Mucosa of descending colon (tissue), 3 donors: ENCODE measurements around the gene LAMTOR3. TPM values are rescaled to one million over a fixed set of nuclear protein-coding genes. Genes with fewer than 3 reads are reported as not detected.

Experiments
- ATAC-seq: fragments of 200-7000 bp; cut with Tn5 transposase; one replicate; pipeline ENCODE4 v1.9.1; 2020; ENCODE audit warnings: mild to moderate bottlenecking, moderate library complexity
- DNase-seq, 3 donors: peaks; one replicate each; pipeline ENCODE4 v3.0.0-alpha.2; 2020
- H3K36me3 ChIP-seq: fragments of 200-600 bp; one replicate; pipeline ENCODE4 v1.8.0; 2021; ENCODE audit warnings: low read depth, mild to moderate bottlenecking
- H3K4me1 ChIP-seq: fragments of 200-600 bp; one replicate; pipeline ENCODE4 v1.8.0; 2021; ENCODE audit warnings: low read depth, mild to moderate bottlenecking
- H3K4me3 ChIP-seq: fragments of 200-600 bp; one replicate; pipeline ENCODE4 v1.8.0; 2021; ENCODE audit warnings: mild to moderate bottlenecking
- H3K9me3 ChIP-seq: fragments of 200-600 bp; one replicate; pipeline ENCODE4 v1.8.0; 2021; ENCODE audit warnings: mild to moderate bottlenecking
- intact Hi-C, 2 donors: fragments of 100-400 bp; cut with DNase I in 1 of 2; cut with micrococcal nuclease in 1 of 2; formaldehyde crosslinking; loops; one replicate each; pipeline versions ENCODE4 v1.11.0 to v1.11.1; 2022; cut with DNase I, micrococcal nuclease
- total RNA-seq, 3 donors: library from RNA; stranded (reverse); fragmentation: NEBNext Ultra II Directional in 2 of 3; extraction: Animal tissue kit (Norgen Biotek cat#: 25700) in 2 of 3; gene quantifications; one replicate each; pipeline versions ENCODE4 v1.2.1 to v1.2.4, GENCODE V29; 2021 to 2023
- TF ChIP-seq, protein P1 (sequence below): fragments of 200-600 bp; IDR thresholded peaks from one replicate; pipeline ENCODE4 v1.8.0; 2022; ENCODE audit warnings: antibody characterized with exemption, mild to moderate bottlenecking
- donor health status: DM: no; HTN: no; CAD: no; lungs with moderate emphysema.
- donor health status: DM: no; HTN: no; CAD: no.
- donor health status: DM: no; HTN: yes; CAD: no.

LAMTOR3 gene
- total RNA-seq, 3 donors from 2014 or later: 42.4 to 60.7 (median 59.2) TPM

DNA sequence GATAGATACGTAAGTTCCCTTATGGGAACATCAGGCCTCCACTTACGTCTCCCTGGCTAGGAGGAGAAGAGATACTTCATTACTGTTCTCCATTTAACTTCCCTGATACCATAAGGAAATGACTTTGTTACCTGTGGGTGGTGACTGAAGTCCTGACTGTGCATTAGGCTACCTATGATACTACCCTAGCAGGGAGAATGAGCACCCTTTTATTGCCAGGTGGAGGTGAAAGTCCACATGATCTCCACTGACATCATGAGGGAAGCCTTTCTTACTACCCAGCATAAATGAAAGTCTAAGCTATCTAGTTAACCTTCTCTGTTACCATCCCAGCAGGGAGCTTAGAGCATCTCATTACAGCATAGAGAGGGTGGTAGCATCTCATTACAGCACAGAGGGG is 24.4 kb upstream of the LAMTOR3 start:
- intact Hi-C loops: no loop called here
- DNase-seq: peak in 1 of 3 donors; percentile 78
- Histone ChIP-seq H3K9me3 (peaks cover 4% of the 10 kb centered on the region), H3K4me3 (no peak overlapping the region), H3K36me3 (no peaks in the 10 kb centered on the region), H3K4me1 (peaks cover 6% of the 10 kb centered on the region)
- TF ChIP-seq, protein P1, sequence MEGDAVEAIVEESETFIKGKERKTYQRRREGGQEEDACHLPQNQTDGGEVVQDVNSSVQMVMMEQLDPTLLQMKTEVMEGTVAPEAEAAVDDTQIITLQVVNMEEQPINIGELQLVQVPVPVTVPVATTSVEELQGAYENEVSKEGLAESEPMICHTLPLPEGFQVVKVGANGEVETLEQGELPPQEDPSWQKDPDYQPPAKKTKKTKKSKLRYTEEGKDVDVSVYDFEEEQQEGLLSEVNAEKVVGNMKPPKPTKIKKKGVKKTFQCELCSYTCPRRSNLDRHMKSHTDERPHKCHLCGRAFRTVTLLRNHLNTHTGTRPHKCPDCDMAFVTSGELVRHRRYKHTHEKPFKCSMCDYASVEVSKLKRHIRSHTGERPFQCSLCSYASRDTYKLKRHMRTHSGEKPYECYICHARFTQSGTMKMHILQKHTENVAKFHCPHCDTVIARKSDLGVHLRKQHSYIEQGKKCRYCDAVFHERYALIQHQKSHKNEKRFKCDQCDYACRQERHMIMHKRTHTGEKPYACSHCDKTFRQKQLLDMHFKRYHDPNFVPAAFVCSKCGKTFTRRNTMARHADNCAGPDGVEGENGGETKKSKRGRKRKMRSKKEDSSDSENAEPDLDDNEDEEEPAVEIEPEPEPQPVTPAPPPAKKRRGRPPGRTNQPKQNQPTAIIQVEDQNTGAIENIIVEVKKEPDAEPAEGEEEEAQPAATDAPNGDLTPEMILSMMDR: no peak
- ATAC-seq: peak; percentile 100

DNA sequence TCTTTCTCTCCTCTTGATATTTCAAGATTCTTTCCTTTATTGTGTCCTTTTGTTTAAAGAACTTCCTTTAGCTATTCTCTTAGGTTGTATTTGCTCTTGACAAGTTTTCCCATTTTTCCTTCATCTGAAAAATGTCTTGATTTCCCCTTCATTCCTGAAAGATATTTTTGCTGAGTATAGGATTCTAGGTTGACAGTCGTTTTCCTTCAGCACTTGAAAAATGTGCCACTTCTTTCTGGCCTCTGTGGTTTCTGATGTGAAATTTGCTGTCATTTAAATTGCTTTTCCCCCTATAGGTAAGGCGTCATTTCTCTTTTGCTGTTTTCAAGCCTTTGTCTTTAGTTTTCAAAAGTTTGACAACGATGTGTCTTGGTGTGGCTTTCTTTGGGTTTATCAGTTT is 23.3 kb upstream of the LAMTOR3 start:
- intact Hi-C loops: no loop called here
- H3K4me3 ChIP-seq: no peak overlapping the region
- DNase-seq (no peak), ATAC-seq (no peak)
- H3K4me1 ChIP-seq: peaks cover 6% of the 10 kb centered on the region
- no peaks in the 10 kb centered on the region for H3K36me3 ChIP-seq
- peaks cover 4% of the 10 kb centered on the region for H3K9me3 ChIP-seq
- TF ChIP-seq, protein P1: no peak

DNA sequence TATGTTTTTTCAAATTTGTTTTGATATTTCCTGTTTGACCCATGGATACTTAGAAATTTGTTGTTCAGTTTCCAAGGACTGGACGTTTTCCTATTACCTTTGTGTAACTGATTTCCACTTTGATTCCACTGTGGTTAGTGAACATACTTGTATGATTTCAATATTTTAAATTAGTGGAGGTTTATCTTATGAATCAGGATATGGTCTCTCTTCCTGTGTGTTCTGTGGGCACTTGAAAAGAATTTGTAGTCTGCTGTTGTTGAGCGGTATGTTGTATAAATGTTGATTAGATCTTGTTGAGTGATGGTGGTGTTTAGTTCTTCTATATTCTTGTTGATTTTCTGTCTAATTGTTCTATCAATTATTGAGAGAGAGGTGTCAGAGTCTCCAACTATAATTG is 21.2 kb upstream of the LAMTOR3 start:
- no peaks in the 10 kb centered on the region for H3K36me3 ChIP-seq

GRCh38 chr4:99894998-99895397 is 771 bp upstream of the LAMTOR3 start:
- TF ChIP-seq, protein P1: no peak
- Histone ChIP-seq H3K9me3 (no peaks in the 10 kb centered on the region), H3K36me3 (no peaks in the 10 kb centered on the region), H3K4me3 (no peak overlapping the region), H3K4me1 (peaks cover 12% of the 10 kb centered on the region)
- DNase-seq (peak in 2 of 3 donors; percentile 8 to 32), ATAC-seq (no peak)
- intact Hi-C loops: loop anchor here in 1 of 2 donors (10.0 kb wide), 2 partner anchors 50 to 80 kb away; partner anchors contain the start of genes DAPP1 and DNAJB14

More for the DNA sequence above, 21.2 kb upstream of the LAMTOR3 start:
- H3K9me3 ChIP-seq: peaks cover 4% of the 10 kb centered on the region
- DNase-seq (no peak), ATAC-seq (no peak)
- intact Hi-C loops: no loop called here
- TF ChIP-seq, protein P1: no peak
- H3K4me3 ChIP-seq: no peak overlapping the region
- H3K4me1 ChIP-seq: peaks cover 6% of the 10 kb centered on the region

- intact Hi-C loops: loop anchor here in 1 of 2 donors (10.0 kb wide), 2 partner anchors 51 to 79 kb away; partner anchors contain the start of genes DAPP1 and DNAJB14
- peaks cover 12% of the 10 kb centered on the region for H3K4me1 ChIP-seq
- no peaks in the 10 kb centered on the region for H3K9me3 ChIP-seq
- TF ChIP-seq, protein P1: no peak
- H3K4me3 ChIP-seq: peak overlapping the region; percentile 67
- no peaks in the 10 kb centered on the region for H3K36me3 ChIP-seq
- DNase-seq (no peak), ATAC-seq (peak; percentile 37)
These were observed 427 bp downstream of the LAMTOR3 start for GRCh38 chr4:99893839-99894160.

DNA sequence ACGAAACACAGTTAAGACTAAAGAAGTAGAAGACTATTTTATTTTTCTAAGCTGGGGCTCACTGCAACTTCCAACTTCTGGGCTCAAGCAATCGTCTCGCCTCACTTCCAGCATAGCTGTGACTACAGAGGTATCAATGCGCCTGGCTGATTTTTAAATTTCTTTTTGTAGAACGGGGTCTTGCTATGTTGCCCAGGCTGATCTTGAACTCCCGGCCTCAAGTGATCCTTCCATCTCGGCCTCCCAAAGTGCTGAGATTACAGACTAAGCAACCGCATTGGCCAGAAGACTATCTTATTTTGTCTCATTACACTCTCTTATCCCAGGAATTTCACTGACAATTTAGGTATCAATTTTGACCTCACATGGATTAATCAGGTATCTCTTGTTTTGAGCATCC is 1.2 kb downstream of the LAMTOR3 start:
- intact Hi-C loops: loop anchor here in 1 of 2 donors (10.0 kb wide), 2 partner anchors 52 to 78 kb away; partner anchors contain the start of genes DAPP1 and DNAJB14
- H3K4me3 ChIP-seq: no peak overlapping the region
- H3K4me1 ChIP-seq: peaks cover 12% of the 10 kb centered on the region
- H3K36me3 ChIP-seq: no peaks in the 10 kb centered on the region
- DNase-seq (no peak), ATAC-seq (no peak)
- TF ChIP-seq, protein P1: no peak
- H3K9me3 ChIP-seq: no peaks in the 10 kb centered on the region
